ENCODE results near the gene CENPB.

DNA sequence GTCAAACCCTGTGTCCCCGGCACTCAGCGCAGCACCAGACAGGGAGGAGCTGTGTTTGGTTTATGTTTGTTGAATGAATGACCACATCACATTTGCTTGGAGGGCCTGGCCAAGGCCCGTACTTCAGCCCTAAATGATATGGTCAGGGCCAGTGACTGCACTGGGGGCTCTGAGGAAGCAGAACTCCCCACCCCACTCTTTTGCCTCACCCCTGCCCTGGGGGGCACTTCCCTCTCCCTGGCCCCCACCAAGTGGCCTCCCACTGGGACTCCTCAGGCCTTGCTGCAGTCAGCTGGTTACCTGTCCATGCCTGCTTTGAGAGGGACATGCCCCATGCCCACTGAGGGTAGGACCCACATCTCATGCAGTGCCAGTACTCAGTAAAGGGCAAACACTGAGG is 21.9 kb downstream of the CENPB start:
- TF ChIP-seq, protein P1, sequence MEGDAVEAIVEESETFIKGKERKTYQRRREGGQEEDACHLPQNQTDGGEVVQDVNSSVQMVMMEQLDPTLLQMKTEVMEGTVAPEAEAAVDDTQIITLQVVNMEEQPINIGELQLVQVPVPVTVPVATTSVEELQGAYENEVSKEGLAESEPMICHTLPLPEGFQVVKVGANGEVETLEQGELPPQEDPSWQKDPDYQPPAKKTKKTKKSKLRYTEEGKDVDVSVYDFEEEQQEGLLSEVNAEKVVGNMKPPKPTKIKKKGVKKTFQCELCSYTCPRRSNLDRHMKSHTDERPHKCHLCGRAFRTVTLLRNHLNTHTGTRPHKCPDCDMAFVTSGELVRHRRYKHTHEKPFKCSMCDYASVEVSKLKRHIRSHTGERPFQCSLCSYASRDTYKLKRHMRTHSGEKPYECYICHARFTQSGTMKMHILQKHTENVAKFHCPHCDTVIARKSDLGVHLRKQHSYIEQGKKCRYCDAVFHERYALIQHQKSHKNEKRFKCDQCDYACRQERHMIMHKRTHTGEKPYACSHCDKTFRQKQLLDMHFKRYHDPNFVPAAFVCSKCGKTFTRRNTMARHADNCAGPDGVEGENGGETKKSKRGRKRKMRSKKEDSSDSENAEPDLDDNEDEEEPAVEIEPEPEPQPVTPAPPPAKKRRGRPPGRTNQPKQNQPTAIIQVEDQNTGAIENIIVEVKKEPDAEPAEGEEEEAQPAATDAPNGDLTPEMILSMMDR (conservative IDR thresholded peaks at IDR 0.05; ENCODE audit: low read depth, low read length): no peak
- TF ChIP-seq EZH2 (IDR thresholded peaks at IDR 0.05; ENCODE audit: borderline replicate concordance, low read depth, low read length, poor library complexity, severe bottlenecking): no peak
